ENCODE measurements around the gene FGD2.

The FGD2 gene

DNA sequence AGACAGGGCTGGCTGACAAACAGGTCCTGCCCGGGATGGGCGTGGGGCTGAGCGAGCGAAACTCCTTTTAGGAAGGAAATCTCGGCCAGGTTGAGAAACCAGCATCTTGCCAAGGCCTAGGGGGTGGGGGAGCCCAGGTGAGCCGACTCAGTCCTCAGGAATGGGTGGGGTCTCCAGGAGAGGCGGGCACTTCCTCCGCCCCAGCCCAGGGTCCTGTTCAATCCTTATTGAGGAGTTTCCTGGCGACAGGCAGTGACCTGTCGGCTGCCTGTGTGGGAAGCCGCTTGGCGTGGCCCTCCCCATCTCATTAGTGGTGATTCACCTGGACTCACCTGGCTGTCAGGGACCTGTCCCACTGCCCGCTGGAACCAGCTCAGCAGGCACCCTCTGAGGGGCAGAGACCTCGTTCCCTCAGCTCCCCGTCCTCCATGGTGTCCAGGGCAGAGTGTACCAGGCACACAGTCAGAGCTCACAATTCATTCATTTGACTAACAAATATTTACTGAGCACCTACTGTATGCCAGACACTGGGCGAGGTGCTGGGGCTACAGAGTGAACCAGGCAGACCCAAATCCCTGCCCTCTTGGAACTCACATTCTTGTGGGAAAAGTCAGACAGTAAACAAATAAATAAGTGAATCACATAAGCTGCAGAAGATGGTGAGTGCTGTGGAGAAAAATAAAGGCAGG, 51.1 kb downstream of the FGD2 start:
- no peaks in the 10 kb centered on the region for H4K20me1 ChIP-seq (ENCODE audit: low read depth, low read length)
- no peak overlapping the region for H3K27ac ChIP-seq (ENCODE audit: low read depth, low read length)
- H3F3A ChIP-seq (ENCODE audit: insufficient read depth) = no peaks in the 10 kb centered on the region
- no peaks in the 10 kb centered on the region for H3K27me3 ChIP-seq (ENCODE audit: low read length)
- H3K4me2 ChIP-seq (ENCODE audit: low read depth, low read length, poor library complexity, severe bottlenecking) = no peak overlapping the region
- H3K9me2 ChIP-seq (replicated peaks; ENCODE audit: insufficient read depth, low read length) = no peaks in the 10 kb centered on the region
- H3K79me2 ChIP-seq (ENCODE audit: insufficient read depth, low read length) = no peaks in the 10 kb centered on the region
- H3K9ac ChIP-seq (ENCODE audit: low read length) = no peak overlapping the region
- TF ChIP-seq EZH2phosphoT487 (conservative IDR thresholded peaks at IDR 0.05; ENCODE audit: low read length) = no peak
- TF ChIP-seq, protein P1, sequence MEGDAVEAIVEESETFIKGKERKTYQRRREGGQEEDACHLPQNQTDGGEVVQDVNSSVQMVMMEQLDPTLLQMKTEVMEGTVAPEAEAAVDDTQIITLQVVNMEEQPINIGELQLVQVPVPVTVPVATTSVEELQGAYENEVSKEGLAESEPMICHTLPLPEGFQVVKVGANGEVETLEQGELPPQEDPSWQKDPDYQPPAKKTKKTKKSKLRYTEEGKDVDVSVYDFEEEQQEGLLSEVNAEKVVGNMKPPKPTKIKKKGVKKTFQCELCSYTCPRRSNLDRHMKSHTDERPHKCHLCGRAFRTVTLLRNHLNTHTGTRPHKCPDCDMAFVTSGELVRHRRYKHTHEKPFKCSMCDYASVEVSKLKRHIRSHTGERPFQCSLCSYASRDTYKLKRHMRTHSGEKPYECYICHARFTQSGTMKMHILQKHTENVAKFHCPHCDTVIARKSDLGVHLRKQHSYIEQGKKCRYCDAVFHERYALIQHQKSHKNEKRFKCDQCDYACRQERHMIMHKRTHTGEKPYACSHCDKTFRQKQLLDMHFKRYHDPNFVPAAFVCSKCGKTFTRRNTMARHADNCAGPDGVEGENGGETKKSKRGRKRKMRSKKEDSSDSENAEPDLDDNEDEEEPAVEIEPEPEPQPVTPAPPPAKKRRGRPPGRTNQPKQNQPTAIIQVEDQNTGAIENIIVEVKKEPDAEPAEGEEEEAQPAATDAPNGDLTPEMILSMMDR (IDR thresholded peaks at IDR 0.05; ENCODE audit: insufficient read depth, low read length, poor library complexity, severe bottlenecking) = no peak
- no peak overlapping the region for H3K4me3 ChIP-seq (ENCODE audit: insufficient read depth, low read length, poor library complexity, severe bottlenecking)
- no peak overlapping the region for H2AFZ ChIP-seq (ENCODE audit: low read depth, low read length, severe bottlenecking)
- no peaks in the 10 kb centered on the region for H3K9me3 ChIP-seq (ENCODE audit: insufficient read depth, low read length)
- H3K36me3 ChIP-seq (ENCODE audit: low read length) = no peaks in the 10 kb centered on the region

DNA sequence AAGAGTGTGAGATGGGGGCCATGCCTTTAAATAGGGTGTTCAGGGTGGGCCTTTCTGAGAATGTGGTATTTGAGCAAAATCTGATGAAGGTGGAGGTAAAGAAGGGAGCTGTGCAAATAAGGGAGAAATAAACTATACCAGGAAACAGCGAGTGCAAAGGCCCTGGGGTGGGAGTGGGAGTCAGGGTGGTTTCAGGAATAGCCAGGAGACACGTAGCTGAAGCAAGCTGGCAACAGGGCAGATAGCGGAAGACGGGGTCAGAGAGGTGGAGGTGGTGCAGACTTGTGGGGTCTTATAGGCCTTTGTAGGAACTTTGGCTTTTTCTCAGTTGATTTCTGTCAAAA, 51.6 kb downstream of the FGD2 start:
- Histone ChIP-seq H3K9me3 (ENCODE audit: insufficient read depth, low read length) (no peaks in the 10 kb centered on the region), H4K20me1 (ENCODE audit: low read depth, low read length) (no peaks in the 10 kb centered on the region), H3K79me2 (ENCODE audit: insufficient read depth, low read length) (no peaks in the 10 kb centered on the region), H3K27me3 (ENCODE audit: low read length) (no peaks in the 10 kb centered on the region), H3K9me2 (replicated peaks; ENCODE audit: insufficient read depth, low read length) (no peaks in the 10 kb centered on the region), H2AFZ (ENCODE audit: low read depth, low read length, severe bottlenecking) (no peak overlapping the region), H3K36me3 (ENCODE audit: low read length) (no peaks in the 10 kb centered on the region), H3F3A (ENCODE audit: insufficient read depth) (no peaks in the 10 kb centered on the region), H3K9ac (ENCODE audit: low read length) (no peak overlapping the region), H3K27ac (ENCODE audit: low read depth, low read length) (no peak overlapping the region), H3K4me2 (ENCODE audit: low read depth, low read length, poor library complexity, severe bottlenecking) (no peak overlapping the region), H3K4me3 (ENCODE audit: insufficient read depth, low read length, poor library complexity, severe bottlenecking) (no peak overlapping the region)
- no peak for TF ChIP-seq EZH2phosphoT487 (conservative IDR thresholded peaks at IDR 0.05; ENCODE audit: low read length)
- TF ChIP-seq, protein P1 (IDR thresholded peaks at IDR 0.05; ENCODE audit: insufficient read depth, low read length, poor library complexity, severe bottlenecking) = no peak

DNA sequence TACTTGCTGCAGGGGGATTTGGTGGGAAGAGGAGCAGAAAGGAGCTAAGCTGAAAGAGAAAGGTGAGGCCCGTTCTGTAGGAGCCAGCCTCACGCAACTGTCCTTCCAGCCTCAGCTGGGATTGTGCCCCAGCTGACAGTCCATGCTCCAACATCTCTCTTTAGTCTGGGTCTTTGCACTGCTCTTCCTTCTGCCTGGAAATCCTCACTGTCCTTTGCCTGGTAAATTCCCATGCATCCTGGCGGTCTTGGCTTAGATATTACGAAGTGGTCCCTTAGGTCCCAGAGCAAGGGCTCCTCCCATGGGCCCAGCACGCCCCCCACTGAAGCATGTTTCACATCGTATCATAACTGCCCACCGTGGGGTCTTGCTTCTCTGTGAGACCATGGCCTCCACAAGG, 52.2 kb downstream of the FGD2 start:
- Histone ChIP-seq H3K9me3 (ENCODE audit: insufficient read depth, low read length) (no peaks in the 10 kb centered on the region), H3K9me2 (replicated peaks; ENCODE audit: insufficient read depth, low read length) (no peaks in the 10 kb centered on the region), H2AFZ (ENCODE audit: low read depth, low read length, severe bottlenecking) (no peak overlapping the region), H3K27ac (ENCODE audit: low read depth, low read length) (no peak overlapping the region), H3K79me2 (ENCODE audit: insufficient read depth, low read length) (no peaks in the 10 kb centered on the region), H4K20me1 (ENCODE audit: low read depth, low read length) (no peaks in the 10 kb centered on the region), H3K4me3 (ENCODE audit: insufficient read depth, low read length, poor library complexity, severe bottlenecking) (no peak overlapping the region), H3K36me3 (ENCODE audit: low read length) (no peaks in the 10 kb centered on the region), H3F3A (ENCODE audit: insufficient read depth) (no peaks in the 10 kb centered on the region), H3K27me3 (ENCODE audit: low read length) (no peaks in the 10 kb centered on the region), H3K4me2 (ENCODE audit: low read depth, low read length, poor library complexity, severe bottlenecking) (no peak overlapping the region), H3K9ac (ENCODE audit: low read length) (no peak overlapping the region)
- TF ChIP-seq, protein P1 (IDR thresholded peaks at IDR 0.05; ENCODE audit: insufficient read depth, low read length, poor library complexity, severe bottlenecking) = no peak
- no peak for TF ChIP-seq EZH2phosphoT487 (conservative IDR thresholded peaks at IDR 0.05; ENCODE audit: low read length)
